HUES48 (cell line): ENCODE measurements around the gene CNNM2.
"Not testable (repeated sequence)": the region's sequence is repeated elsewhere in the genome, so short reads cannot be mapped to it uniquely, and the experiment has no call there.

Source experiments
- H3K27ac ChIP-seq: one replicate; pipeline ENCODE4 v1.7.0; 2013; ENCODE audit warnings: low read depth, low read length, inconsistent platforms
- H3K27me3 ChIP-seq: 2 replicates; pipeline ENCODE4 v1.6.1; 2013; ENCODE audit warnings: mild to moderate bottlenecking, low read length; ENCODE audit not compliant: control insufficient read depth, insufficient read depth
- H3K36me3 ChIP-seq: 2 replicates; pipeline ENCODE4 v1.6.1; 2013; ENCODE audit warnings: low read length; ENCODE audit not compliant: control insufficient read depth, insufficient read depth
- H3K4me1 ChIP-seq: 2 replicates; pipeline ENCODE4 v1.6.1; 2013; ENCODE audit warnings: mild to moderate bottlenecking, low read length; ENCODE audit not compliant: control insufficient read depth, insufficient read depth
- H3K4me3 ChIP-seq: 2 replicates; pipeline ENCODE4 v1.5.1; 2013; ENCODE audit warnings: mild to moderate bottlenecking, low read depth, low read length
- H3K9ac ChIP-seq: 2 replicates; pipeline ENCODE4 v1.6.1; 2013; ENCODE audit warnings: mild to moderate bottlenecking, low read depth, low read length, moderate library complexity
- H3K9me3 ChIP-seq: 2 replicates; pipeline ENCODE4 v1.6.1; 2013; ENCODE audit warnings: low read length; ENCODE audit not compliant: control insufficient read depth, insufficient read depth

The CNNM2 gene

DNA sequence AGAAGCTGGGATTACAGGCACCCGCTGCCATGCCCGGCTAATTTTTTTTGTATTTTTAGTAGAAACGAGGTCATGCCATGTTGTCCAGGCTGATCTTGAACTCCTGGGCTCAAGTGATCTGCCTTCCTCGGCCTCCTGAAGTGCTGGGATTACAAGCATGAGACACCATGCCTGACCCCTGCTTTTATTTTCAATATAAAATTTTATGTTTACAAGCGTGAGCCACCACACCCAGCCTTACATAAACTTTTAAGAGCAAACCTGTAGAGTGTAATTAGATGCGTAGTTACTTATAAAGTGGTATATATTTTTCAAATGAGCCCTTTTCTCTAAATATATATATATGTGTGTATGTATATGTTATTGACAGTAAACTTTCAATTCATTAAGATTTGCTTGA is 8.7 kb downstream of the CNNM2 start:
- peaks cover 8% of the 10 kb centered on the region; the same call in 1 of the 2 replicates for H3K4me1 ChIP-seq
- H3K4me3 ChIP-seq: no peak overlapping the region
- no peak overlapping the region for H3K27ac ChIP-seq
- peaks cover 10% of the 10 kb centered on the region; the same call in 1 of the 2 replicates for H3K36me3 ChIP-seq
- H3K9ac ChIP-seq: no peak overlapping the region
- no peaks in the 10 kb centered on the region for H3K9me3 ChIP-seq
- no peaks in the 10 kb centered on the region for H3K27me3 ChIP-seq

DNA sequence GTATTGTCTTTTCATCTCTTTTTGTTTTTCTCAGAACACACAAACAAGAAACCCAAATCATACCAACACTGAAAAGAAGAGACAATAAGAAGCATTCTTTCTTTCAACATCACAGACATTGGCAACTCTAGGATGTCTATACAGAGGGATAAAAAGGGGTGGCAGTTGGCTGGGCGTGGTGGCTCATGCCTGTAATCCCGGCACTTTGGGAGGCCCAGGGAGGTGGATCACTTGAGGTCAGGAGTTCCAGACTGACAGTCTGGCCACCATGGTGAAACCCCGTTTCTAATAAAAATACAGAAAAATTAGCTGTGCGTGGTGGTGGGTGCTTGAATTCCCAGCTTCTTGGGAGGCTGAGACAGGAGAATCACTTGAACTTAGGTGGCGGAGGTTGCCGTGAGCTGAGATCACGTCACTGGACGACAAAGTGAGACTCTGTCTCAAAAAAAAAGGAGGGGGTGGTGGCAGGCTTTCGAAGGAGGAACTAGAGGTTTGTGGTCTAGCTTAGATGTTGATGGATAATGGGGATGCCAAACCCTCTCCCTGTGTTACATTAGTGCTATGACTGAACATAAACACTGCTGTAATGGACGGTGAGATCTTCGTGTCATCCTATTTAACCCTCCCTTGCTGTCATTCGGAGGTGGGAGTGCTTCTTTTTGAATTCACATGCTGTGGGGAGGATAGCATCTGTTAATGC is 9.4 kb downstream of the CNNM2 start:
- no peak overlapping the region for H3K27ac ChIP-seq
- no peaks in the 10 kb centered on the region for H3K9me3 ChIP-seq
- 0 out of 2 replicates have a peak, but pooled peaks cover 2% of the 10 kb centered on the region for H3K4me1 ChIP-seq
- peaks cover 10% of the 10 kb centered on the region; the same call in 1 of the 2 replicates for H3K36me3 ChIP-seq
- H3K4me3 ChIP-seq: no peak overlapping the region
- H3K9ac ChIP-seq: no peak overlapping the region
- no peaks in the 10 kb centered on the region for H3K27me3 ChIP-seq

DNA sequence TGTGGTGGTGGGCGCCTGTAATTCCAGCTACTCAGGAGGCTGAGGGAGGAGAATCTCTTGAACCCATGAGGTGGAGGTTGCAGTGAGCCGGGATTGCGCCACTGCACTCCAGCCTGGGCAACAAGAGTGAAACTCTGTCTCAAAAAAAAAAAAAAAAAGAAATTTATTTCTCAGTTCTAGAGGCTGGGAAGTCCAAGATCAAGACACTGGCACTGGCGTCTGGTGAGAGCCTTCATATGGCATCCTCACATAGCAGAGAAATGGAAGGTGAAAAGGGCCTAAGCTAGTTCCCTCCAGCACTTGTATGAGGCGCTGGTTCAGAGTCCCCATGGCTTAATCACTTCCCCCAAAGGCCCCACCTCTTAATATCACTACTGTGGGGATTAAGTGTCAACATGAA is 10.3 kb downstream of the CNNM2 start:
- not testable (repeated sequence) for H3K4me3 ChIP-seq, H3K9ac ChIP-seq, H3K27me3 ChIP-seq, H3K9me3 ChIP-seq, H3K4me1 ChIP-seq, H3K36me3 ChIP-seq, H3K27ac ChIP-seq

DNA sequence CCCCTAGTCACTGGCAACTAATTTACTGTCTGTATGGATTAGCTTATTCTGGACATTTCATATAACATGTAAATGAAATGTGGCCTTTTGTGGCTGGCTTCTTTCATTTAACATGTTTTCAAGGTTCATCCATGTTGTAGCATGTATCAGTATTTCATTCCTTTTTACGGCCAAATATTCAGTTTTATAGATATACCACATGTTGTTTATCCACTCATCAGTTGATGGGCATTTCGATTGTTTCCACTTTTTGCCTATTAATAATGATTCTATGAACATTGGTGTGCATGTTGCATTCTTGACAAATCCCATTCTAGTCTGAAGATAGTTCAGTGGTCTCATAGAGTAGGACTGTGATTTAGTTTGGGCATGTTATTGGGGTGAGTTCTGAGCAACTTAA is 12.6 kb downstream of the CNNM2 start:
- Histone ChIP-seq H3K9ac (no peak overlapping the region), H3K36me3 (peaks cover 10% of the 10 kb centered on the region; the same call in 1 of the 2 replicates), H3K27ac (no peak overlapping the region), H3K27me3 (no peaks in the 10 kb centered on the region), H3K4me1 (no peaks in the 10 kb centered on the region), H3K9me3 (no peaks in the 10 kb centered on the region), H3K4me3 (no peak overlapping the region)

DNA sequence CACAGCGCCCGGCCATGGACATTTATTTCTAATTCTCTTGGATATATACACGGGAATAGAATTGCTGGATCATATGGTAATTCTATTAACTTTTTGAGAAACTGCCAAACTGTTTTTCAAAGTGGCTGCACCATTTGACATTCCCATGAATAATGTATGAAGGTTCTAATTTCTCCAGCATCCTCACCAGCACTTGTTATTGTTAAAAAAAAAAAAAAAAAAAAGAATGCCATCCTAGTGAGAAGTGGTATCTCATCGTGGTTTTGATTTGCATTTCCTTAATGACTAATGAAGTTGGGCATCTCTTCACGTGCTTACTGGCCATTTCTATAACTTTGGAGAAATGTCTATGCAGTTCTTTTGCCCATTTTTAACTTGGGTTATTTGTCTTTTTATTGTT is 13.5 kb downstream of the CNNM2 start:
- Histone ChIP-seq H3K27me3 (no peaks in the 10 kb centered on the region), H3K27ac (no peak overlapping the region), H3K9ac (no peak overlapping the region), H3K9me3 (no peaks in the 10 kb centered on the region), H3K36me3 (peaks cover 10% of the 10 kb centered on the region; the same call in 1 of the 2 replicates), H3K4me3 (no peak overlapping the region), H3K4me1 (no peaks in the 10 kb centered on the region)

DNA sequence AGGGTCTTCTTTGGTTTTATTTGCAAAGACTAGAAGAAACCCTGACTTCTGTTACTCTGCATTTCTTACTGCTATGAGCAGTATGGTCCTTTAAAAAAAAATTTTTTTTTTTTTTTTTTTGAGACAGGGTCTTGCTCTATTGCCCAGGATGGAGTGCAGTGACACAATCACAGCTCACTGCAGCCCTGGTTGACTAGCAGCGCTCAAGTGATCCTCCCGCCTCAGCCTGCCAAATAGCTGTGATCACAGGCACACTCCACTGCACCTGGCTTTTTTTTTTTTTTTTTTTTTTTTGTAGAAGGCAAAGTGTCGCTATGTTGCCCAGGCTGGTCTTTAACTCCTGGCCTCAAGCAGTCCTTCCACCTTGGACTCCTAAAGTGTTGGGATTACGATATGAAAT is 17.4 kb downstream of the CNNM2 start:
- H3K4me3 ChIP-seq: no peak overlapping the region
- no peaks in the 10 kb centered on the region for H3K4me1 ChIP-seq
- no peaks in the 10 kb centered on the region for H3K27me3 ChIP-seq
- H3K9ac ChIP-seq: no peak overlapping the region
- H3K27ac ChIP-seq: no peak overlapping the region
- H3K36me3 ChIP-seq: no peaks in the 10 kb centered on the region
- H3K9me3 ChIP-seq: no peaks in the 10 kb centered on the region

DNA sequence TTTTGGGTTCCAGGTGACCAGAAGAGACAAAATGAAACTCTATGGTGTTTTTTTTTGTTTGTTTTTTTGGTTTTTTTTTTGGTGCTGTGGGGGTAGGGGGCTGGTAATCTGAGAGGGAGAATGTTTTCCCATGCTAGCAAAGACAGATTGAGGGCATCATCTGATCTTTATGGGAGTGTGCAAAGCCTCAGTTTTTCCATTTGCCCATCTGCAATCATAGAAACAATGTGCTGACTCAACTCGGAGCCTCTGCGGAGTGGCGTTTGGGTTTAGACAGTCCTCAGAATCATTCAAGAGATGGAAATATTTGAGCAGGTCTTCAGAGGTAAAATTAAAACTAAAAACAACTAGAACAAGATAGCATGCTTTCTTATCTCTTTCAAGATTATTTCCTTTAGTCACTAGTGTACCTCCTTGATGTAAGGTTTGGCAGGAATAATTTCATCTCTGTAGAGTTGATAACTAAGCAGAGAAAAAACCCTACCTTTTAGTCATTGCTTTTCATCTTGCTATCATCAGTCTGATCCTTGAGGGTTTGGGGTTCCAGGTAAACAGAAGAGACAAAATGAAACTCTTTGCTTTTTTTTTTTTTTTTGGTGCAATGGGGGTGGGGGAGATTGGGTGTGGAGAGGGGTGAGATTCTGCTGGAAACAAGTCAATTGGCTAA is 18.0 kb downstream of the CNNM2 start:
- no peaks in the 10 kb centered on the region for H3K36me3 ChIP-seq
- no peak overlapping the region for H3K27ac ChIP-seq
- H3K9ac ChIP-seq: no peak overlapping the region
- H3K9me3 ChIP-seq: no peaks in the 10 kb centered on the region
- H3K4me1 ChIP-seq: no peaks in the 10 kb centered on the region
- no peaks in the 10 kb centered on the region for H3K27me3 ChIP-seq
- no peak overlapping the region for H3K4me3 ChIP-seq

DNA sequence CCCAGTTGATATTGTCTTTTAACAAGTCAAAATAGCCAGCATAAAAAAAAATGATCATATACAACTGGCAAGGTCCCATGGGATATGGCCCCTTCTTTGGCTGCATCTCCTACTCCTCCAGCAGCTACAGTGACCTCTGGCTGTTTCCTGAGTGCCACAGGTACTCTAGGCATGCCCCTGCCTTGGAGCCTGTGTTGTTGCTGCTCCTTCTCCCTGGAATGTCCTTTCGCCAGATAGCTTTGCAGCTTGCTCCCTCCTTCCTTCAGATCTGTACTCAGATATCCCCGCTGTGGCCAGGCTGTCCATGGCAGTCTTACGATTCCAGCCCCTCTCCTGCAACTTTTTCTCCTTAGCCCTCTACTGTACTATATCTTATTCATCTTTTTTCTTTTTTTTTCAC is 23.3 kb downstream of the CNNM2 start:
- no peak overlapping the region for H3K9ac ChIP-seq
- H3K4me1 ChIP-seq: peaks cover 10% of the 10 kb centered on the region
- H3K4me3 ChIP-seq: no peak overlapping the region
- H3K27me3 ChIP-seq: no peaks in the 10 kb centered on the region
- H3K9me3 ChIP-seq: no peaks in the 10 kb centered on the region
- H3K27ac ChIP-seq: no peak overlapping the region
- H3K36me3 ChIP-seq: no peaks in the 10 kb centered on the region

DNA sequence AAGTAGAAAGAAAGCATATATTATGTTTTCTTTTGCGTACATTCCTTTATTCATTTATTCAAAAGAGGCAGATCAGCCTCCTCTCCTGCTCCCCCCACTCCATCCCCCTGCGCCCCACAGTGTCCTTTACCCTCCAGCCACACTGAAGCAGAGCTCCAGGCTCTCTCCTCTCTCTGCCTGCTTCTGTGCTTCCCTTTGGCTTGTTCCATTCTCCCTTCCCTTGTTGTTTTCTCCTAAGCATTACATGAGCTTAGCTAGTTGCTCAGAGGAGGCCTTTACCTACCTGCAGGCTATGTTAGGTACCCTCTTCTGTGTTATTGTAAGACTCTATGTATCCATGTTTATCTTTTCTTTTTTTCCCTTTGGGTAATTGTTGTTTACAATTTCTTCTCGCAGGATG is 27.4 kb downstream of the CNNM2 start:
- Histone ChIP-seq H3K27me3 (no peaks in the 10 kb centered on the region), H3K4me1 (peaks cover 10% of the 10 kb centered on the region), H3K27ac (no peak overlapping the region), H3K4me3 (no peak overlapping the region), H3K36me3 (no peaks in the 10 kb centered on the region), H3K9ac (no peak overlapping the region), H3K9me3 (no peaks in the 10 kb centered on the region)

DNA sequence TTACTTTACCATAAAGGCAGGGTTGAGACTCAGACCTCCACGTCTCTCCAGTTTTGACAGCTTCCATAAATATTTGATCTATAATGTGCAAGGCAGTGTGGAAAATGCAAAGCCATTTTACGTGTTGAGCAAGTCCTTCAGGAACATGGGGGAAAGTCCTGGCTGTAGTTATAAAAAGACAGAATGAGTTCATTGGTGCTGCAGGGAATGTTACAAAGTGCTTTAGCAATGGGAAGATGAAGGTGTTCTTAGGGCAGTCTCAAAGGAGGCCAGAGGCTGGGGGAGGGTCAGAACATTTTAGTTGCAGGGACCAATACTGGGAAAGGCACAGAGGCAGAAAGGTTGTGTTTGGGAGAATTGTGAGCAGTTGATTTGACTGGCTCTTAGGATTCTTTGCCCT is 27.9 kb downstream of the CNNM2 start:
- Histone ChIP-seq H3K27me3 (no peaks in the 10 kb centered on the region), H3K4me1 (peaks cover 10% of the 10 kb centered on the region), H3K27ac (no peak overlapping the region), H3K4me3 (no peak overlapping the region), H3K9me3 (no peaks in the 10 kb centered on the region), H3K9ac (no peak overlapping the region), H3K36me3 (no peaks in the 10 kb centered on the region)

DNA sequence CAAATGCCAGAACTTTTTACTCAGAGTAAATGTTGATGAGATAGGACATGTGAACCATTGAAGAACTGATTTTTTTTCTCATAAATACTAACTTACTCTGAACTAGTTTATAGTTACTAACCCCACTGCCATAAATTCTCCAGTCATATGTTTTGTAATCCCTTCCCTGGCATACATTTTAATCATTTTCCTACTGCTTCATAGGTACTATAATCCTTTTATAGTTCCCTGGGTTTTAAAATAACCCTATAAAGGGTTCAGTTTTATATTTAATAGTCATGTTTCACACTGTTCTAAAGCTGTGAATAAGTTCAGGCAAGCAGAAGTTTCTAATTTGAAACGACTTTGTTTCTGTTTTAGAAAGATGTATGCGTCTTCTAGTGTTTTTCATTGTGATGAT is 28.9 kb downstream of the CNNM2 start:
- H3K27me3 ChIP-seq: no peaks in the 10 kb centered on the region
- H3K27ac ChIP-seq: no peak overlapping the region
- peaks cover 10% of the 10 kb centered on the region for H3K4me1 ChIP-seq
- H3K9me3 ChIP-seq: no peaks in the 10 kb centered on the region
- H3K36me3 ChIP-seq: no peaks in the 10 kb centered on the region
- H3K9ac ChIP-seq: no peak overlapping the region
- no peak overlapping the region for H3K4me3 ChIP-seq
